ENCODE measurements around the gene NHLRC3. TPM values are rescaled to one million over a fixed set of nuclear protein-coding genes. Genes with fewer than 3 reads are reported as not detected.
A peak's percentile ranks its signal among the peaks of the same experiment; 100 is the strongest.

NHLRC3 gene
- total RNA-seq, 1 donor from 2014 or later: 20.2 TPM

GRCh38 chr13:39049274-39049673 is 11.0 kb downstream of the NHLRC3 start:
- DNase-seq (ENCODE audit: low spot score): no peak
- H3K4me3 Mint-ChIP-seq (ENCODE audit: unreplicated experiment): no peak overlapping the region
- TF ChIP-seq CTCF (IDR thresholded peaks at IDR 0.05): no peak

GRCh38 chr13:39051157-39051556 is 12.9 kb downstream of the NHLRC3 start:
- no peak for DNase-seq (ENCODE audit: low spot score)
- no peaks in the 10 kb centered on the region for H3K4me1 Mint-ChIP-seq (ENCODE audit: low read depth)
- H3K27me3 Mint-ChIP-seq (ENCODE audit: low read depth): no peaks in the 10 kb centered on the region
- peak; percentile 87 for TF ChIP-seq CTCF (IDR thresholded peaks at IDR 0.05)
- H3K4me3 Mint-ChIP-seq (ENCODE audit: unreplicated experiment): no peak overlapping the region
- peaks cover 3% of the 10 kb centered on the region for H3K9me3 Mint-ChIP-seq (ENCODE audit: low read depth)
- no peaks in the 10 kb centered on the region for H3K36me3 Mint-ChIP-seq (ENCODE audit: low read depth)
- H3K27ac Mint-ChIP-seq (ENCODE audit: unreplicated experiment): no peak overlapping the region

More at GRCh38 chr13:39049274-39049673, 11.0 kb downstream of the NHLRC3 start:
- no peaks in the 10 kb centered on the region for H3K9me3 Mint-ChIP-seq (ENCODE audit: low read depth)
- no peaks in the 10 kb centered on the region for H3K27me3 Mint-ChIP-seq (ENCODE audit: low read depth)
- peaks cover 5% of the 10 kb centered on the region for H3K36me3 Mint-ChIP-seq (ENCODE audit: low read depth)
- H3K4me1 Mint-ChIP-seq (ENCODE audit: low read depth): no peaks in the 10 kb centered on the region
- H3K27ac Mint-ChIP-seq (ENCODE audit: unreplicated experiment): no peak overlapping the region

DNA sequence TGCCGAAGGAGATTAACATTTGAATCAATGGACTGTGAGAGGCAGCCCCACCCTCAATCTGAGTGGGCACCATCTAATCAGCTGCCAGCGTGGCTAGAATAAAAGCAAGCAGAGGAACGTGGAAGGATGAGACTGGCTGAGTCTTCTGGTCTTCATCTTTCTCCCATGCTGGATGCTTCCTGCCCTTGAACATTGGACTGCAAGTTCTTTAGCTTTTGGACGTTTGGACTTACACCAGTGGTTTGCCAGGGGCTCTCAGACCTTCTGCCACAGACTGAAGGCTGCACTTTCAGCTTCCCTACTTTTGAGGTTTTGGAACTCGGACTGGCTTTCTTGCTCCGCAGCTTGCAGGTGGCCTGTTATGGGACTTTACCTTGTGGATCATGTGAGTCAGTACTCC is 14.7 kb downstream of the NHLRC3 start:
- Mint-ChIP-seq H3K9me3 (ENCODE audit: low read depth) (peaks cover 14% of the 10 kb centered on the region), H3K27me3 (ENCODE audit: low read depth) (no peaks in the 10 kb centered on the region), H3K27ac (ENCODE audit: unreplicated experiment) (no peak overlapping the region), H3K36me3 (ENCODE audit: low read depth) (peaks cover 5% of the 10 kb centered on the region), H3K4me3 (ENCODE audit: unreplicated experiment) (no peak overlapping the region), H3K4me1 (ENCODE audit: low read depth) (no peaks in the 10 kb centered on the region)
- DNase-seq (ENCODE audit: low spot score): no peak
- TF ChIP-seq CTCF (IDR thresholded peaks at IDR 0.05): no peak

GRCh38 chr13:39054112-39054511 is 15.9 kb downstream of the NHLRC3 start:
- DNase-seq (ENCODE audit: low spot score): no peak
- H3K27ac Mint-ChIP-seq (ENCODE audit: unreplicated experiment): no peak overlapping the region
- no peak overlapping the region for H3K4me3 Mint-ChIP-seq (ENCODE audit: unreplicated experiment)
- no peaks in the 10 kb centered on the region for H3K4me1 Mint-ChIP-seq (ENCODE audit: low read depth)
- no peaks in the 10 kb centered on the region for H3K27me3 Mint-ChIP-seq (ENCODE audit: low read depth)
- peaks cover 14% of the 10 kb centered on the region for H3K9me3 Mint-ChIP-seq (ENCODE audit: low read depth)
- H3K36me3 Mint-ChIP-seq (ENCODE audit: low read depth): peaks cover 5% of the 10 kb centered on the region
- no peak for TF ChIP-seq CTCF (IDR thresholded peaks at IDR 0.05)

- no peak overlapping the region for H3K27ac Mint-ChIP-seq (ENCODE audit: unreplicated experiment)
- no peaks in the 10 kb centered on the region for H3K27me3 Mint-ChIP-seq (ENCODE audit: low read depth)
- H3K4me3 Mint-ChIP-seq (ENCODE audit: unreplicated experiment): no peak overlapping the region
- H3K9me3 Mint-ChIP-seq (ENCODE audit: low read depth): peaks cover 26% of the 10 kb centered on the region
- H3K4me1 Mint-ChIP-seq (ENCODE audit: low read depth): no peaks in the 10 kb centered on the region
- DNase-seq (ENCODE audit: low spot score): no peak
- TF ChIP-seq CTCF (IDR thresholded peaks at IDR 0.05): no peak
- peaks cover 11% of the 10 kb centered on the region for H3K36me3 Mint-ChIP-seq (ENCODE audit: low read depth)
These were observed 17.8 kb downstream of the NHLRC3 start for GRCh38 chr13:39056018-39056417.

Measured in chondrocyte (in vitro differentiated cells).